ENCODE data around the gene STAT3. TPM values are rescaled to one million over a fixed set of nuclear protein-coding genes. Genes with fewer than 3 reads are reported as not detected.

STAT3 gene
- total and polyA plus RNA-seq, 2 donors (not counting 1 experiment from before 2014, with no cell fraction given): 50.1 to 140 TPM

DNA sequence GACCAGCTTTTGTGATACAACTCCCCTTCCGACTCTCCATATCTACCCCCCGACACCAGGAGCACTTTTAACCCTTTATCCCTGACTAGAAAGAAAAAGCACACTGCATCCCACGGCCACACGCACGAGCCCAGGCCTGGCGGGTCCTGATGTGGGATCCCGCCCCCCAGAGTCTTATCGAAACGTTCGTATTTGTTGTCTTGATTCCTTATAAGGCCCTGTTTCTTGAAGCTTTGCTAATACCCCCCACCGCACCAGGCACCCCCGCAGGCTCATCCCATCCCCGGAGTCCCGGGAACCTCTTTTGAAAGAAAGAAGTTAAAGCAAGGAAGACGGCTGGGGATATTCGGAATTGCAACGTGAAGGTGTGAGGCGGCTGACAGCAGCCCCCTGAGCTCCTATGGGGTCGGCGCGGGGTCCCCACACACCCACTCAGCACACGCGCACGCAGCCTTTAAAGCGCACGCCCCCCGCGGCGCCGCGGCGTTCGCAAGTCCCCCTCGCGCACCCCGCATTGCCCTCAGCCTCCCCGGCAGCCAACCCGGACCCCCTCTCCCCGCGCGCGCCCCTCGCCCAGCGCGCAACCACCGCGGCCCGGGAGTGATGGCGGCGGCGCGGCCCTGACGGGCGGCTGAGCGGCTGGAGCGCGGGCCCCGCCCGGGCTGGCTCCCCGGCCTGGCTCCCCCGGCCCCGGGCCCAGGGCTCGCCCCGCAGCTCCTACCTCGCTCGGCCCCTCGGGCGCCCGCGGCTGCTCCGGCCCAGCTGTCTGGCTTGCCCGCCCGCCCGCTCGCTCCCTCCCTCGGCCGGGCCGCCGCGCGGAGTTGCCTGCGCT, 112.5 kb downstream of the STAT3 start:
- under 1% methylated on average over 60 of the region's 82 CpGs for WGBS (ENCODE audit: insufficient coverage)
- no peak for TF ChIP-seq EZH2 (IDR thresholded peaks at IDR 0.05; ENCODE audit: borderline replicate concordance, insufficient read depth, low read depth, low read length, poor library complexity, severe bottlenecking)
- TF ChIP-seq, protein P1, sequence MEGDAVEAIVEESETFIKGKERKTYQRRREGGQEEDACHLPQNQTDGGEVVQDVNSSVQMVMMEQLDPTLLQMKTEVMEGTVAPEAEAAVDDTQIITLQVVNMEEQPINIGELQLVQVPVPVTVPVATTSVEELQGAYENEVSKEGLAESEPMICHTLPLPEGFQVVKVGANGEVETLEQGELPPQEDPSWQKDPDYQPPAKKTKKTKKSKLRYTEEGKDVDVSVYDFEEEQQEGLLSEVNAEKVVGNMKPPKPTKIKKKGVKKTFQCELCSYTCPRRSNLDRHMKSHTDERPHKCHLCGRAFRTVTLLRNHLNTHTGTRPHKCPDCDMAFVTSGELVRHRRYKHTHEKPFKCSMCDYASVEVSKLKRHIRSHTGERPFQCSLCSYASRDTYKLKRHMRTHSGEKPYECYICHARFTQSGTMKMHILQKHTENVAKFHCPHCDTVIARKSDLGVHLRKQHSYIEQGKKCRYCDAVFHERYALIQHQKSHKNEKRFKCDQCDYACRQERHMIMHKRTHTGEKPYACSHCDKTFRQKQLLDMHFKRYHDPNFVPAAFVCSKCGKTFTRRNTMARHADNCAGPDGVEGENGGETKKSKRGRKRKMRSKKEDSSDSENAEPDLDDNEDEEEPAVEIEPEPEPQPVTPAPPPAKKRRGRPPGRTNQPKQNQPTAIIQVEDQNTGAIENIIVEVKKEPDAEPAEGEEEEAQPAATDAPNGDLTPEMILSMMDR (IDR thresholded peaks at IDR 0.05): no peak
- H3K4me1 Mint-ChIP-seq: peaks cover 57% of the 10 kb centered on the region
- Histone ChIP-seq H3K36me3 (replicated peaks in 1 of 2; ENCODE audit: control extremely low read depth in 1 of 2, control insufficient read depth in 1 of 2, extremely low read depth in 1 of 2, insufficient read depth in 2 of 2, low read length in 1 of 2) (no peaks in the 10 kb centered on the region), H3K4me3 (ENCODE audit: control extremely low read depth in 1 of 5, extremely low read depth in 1 of 5, insufficient read depth in 1 of 5, low read depth in 2 of 5, low read length in 4 of 5) (peak overlapping the region; percentile 73 to 86 (median 75)), H3K4me2 (replicated peaks; ENCODE audit: low read depth, low read length, poor library complexity, severe bottlenecking) (peak overlapping the region; percentile 97), H3K79me2 (ENCODE audit: control insufficient read depth, insufficient read depth, low read length) (peaks cover 48% of the 10 kb centered on the region), H3K9ac (ENCODE audit: low read length) (peak overlapping the region; percentile 77), H2AFZ (ENCODE audit: insufficient read depth, low read depth, low read length, poor library complexity, severe bottlenecking) (peak overlapping the region; percentile 95), H3K27me3 (replicated peaks in 1 of 4; ENCODE audit: control extremely low read depth in 1 of 4, control insufficient read depth in 3 of 4, insufficient read depth in 4 of 4, low read length in 3 of 4) (no peaks in the 10 kb centered on the region), H3K27ac (ENCODE audit: low read length in 2 of 2) (peak overlapping the region; percentile 23 to 70), H3K4me1 (ENCODE audit: control insufficient read depth in 2 of 2, insufficient read depth in 2 of 2, low read length in 2 of 2) (peaks cover 42 to 44% of the 10 kb centered on the region in 2 donors), H3K9me3 (ENCODE audit: control extremely low read depth in 1 of 3, control insufficient read depth in 2 of 3, insufficient read depth in 1 of 3, low read length in 2 of 3) (no peaks in the 10 kb centered on the region), H4K20me1 (ENCODE audit: control insufficient read depth, insufficient read depth, low read length, poor library complexity, severe bottlenecking) (no peaks in the 10 kb centered on the region)
- CTCF ChIA-PET: interaction anchor here (2.0 to 3.5 kb wide), 2 partner anchors 28 to 130 kb away, joined by 5 to 21 read pairs; no protein-coding TSS in a partner anchor
- peak overlapping the region; percentile 91 for H3K4me3 Mint-ChIP-seq
- no peaks in the 10 kb centered on the region for H3K27me3 Mint-ChIP-seq
- no peaks in the 10 kb centered on the region for H3K9me3 Mint-ChIP-seq (ENCODE audit: insufficient read depth)
- intact Hi-C loops (cut with micrococcal nuclease): loop anchor here (1.0 to 10.0 kb wide), 3 partner anchors 13 to 51 kb away; partner anchors contain the start of gene STAT5A
- H3K27ac Mint-ChIP-seq: peak overlapping the region; percentile 88
- no peak for DNase-seq
- POLR2A ChIA-PET: interaction anchor here (0.7 to 1.7 kb wide), 4 partner anchors 13 to 53 kb away, joined by 3 to 8 read pairs (median 6); partner anchors contain the start of gene STAT5A
- peak; percentile 59 for ATAC-seq (ENCODE audit: low read depth)

Measured in B cell (primary cell).